Caco-2 (cell line): ENCODE data around the gene KIF26B. TPM values are rescaled to one million over a fixed set of nuclear protein-coding genes. Genes with fewer than 3 reads are reported as not detected.

ENCODE experiments used
- BruUV-seq: library from RNA; stranded (reverse); fragments of 400-500 nt; replicated peaks from 2 replicates; lab custom pipeline; 2021; lab: Mats Ljungman, UMichigan
- CTCF ChIA-PET: fragments of 300-600 bp; sonication (Branson Sonifier 250); formaldehyde crosslinking; loops from one replicate; lab custom pipeline; 2022; ENCODE audit warnings: antibody characterized with exemption; lab: Charles Lee
- POLR2A ChIA-PET: fragments of 300-600 bp; sonication (Branson Sonifier 250); formaldehyde crosslinking; loops from one replicate; lab custom pipeline; 2022; ENCODE audit warnings: antibody characterized with exemption; lab: Charles Lee
- DNase-seq, 2 experiments: peaks; one replicate each; pipeline versions ENCODE4 v3.0.0 to v3.0.0-alpha.2; 2020 to 2022
- H3K27me3 ChIP-seq: replicated peaks from 2 replicates; pipeline ENCODE4 v1.6.0; 2011; ENCODE audit warnings: low read length; ENCODE audit not compliant: control insufficient read depth, insufficient read depth
- H3K36me3 ChIP-seq: 2 replicates; pipeline ENCODE4 v1.5.1; 2011; ENCODE audit warnings: low read length; ENCODE audit not compliant: control insufficient read depth, insufficient read depth
- H3K4me1 ChIP-seq: fragments of 250-450 bp; sonication (Bioruptor Pico); 2 replicates; pipeline ENCODE4 v1.5.1; 2020; ENCODE audit warnings: mild to moderate bottlenecking
- H3K4me3 ChIP-seq: 2 replicates; pipeline ENCODE4 v1.5.1; 2011; ENCODE audit warnings: low read depth, mild to moderate bottlenecking, control low read depth, low read length
- H3K9me3 ChIP-seq: fragments of 250-450 bp; sonication (Bioruptor Pico); 2 replicates; pipeline ENCODE4 v1.5.1; 2020; ENCODE audit warnings: mild to moderate bottlenecking, moderate library complexity
- H3K27ac Mint-ChIP-seq: one replicate; pipeline ENCODE4 v1.8.0; 2022; ENCODE audit warnings: mixed read lengths; ENCODE audit not compliant: unreplicated experiment
- H3K27me3 Mint-ChIP-seq: one replicate; pipeline ENCODE4 v1.8.0; 2022; ENCODE audit warnings: mixed read lengths; ENCODE audit not compliant: insufficient read depth, unreplicated experiment
- H3K36me3 Mint-ChIP-seq: one replicate; pipeline ENCODE4 v1.8.0; 2022; ENCODE audit warnings: mild to moderate bottlenecking, mixed read lengths; ENCODE audit not compliant: insufficient read depth, unreplicated experiment
- H3K4me1 Mint-ChIP-seq: one replicate; pipeline ENCODE4 v1.8.0; 2022; ENCODE audit warnings: low read depth, mixed read lengths; ENCODE audit not compliant: unreplicated experiment
- H3K4me3 Mint-ChIP-seq: one replicate; pipeline ENCODE4 v1.8.0; 2022; ENCODE audit warnings: mild to moderate bottlenecking, moderate library complexity, mixed read lengths; ENCODE audit not compliant: unreplicated experiment
- H3K9me3 Mint-ChIP-seq: one replicate; pipeline ENCODE4 v1.8.0; 2022; ENCODE audit warnings: mixed read lengths; ENCODE audit not compliant: unreplicated experiment
- CTCF ChIP-seq, 2 experiments: fragments of 200-600 bp in 1 of 2; IDR thresholded peaks; 1 replicate in 1 of 2; 2 replicates in 1 of 2; pipeline versions ENCODE4 v1.5.1 to v1.8.0; 2011 to 2022; ENCODE audit warnings: antibody characterized with exemption in 1 of 2, control low read depth in 1 of 2, inconsistent platforms in 1 of 2, low read depth in 1 of 2, low read length in 1 of 2, mild to moderate bottlenecking in 1 of 2, moderate library complexity in 1 of 2; ENCODE audit not compliant: insufficient read depth in 1 of 2, severe bottlenecking in 1 of 2, unreplicated experiment in 1 of 2
- intact Hi-C: fragments of 100-400 bp; cut with micrococcal nuclease; formaldehyde crosslinking; loops from one replicate; pipeline ENCODE4 v1.10.0; 2022; ENCODE audit not compliant: unreplicated experiment
- total RNA-seq: library from RNA; stranded (reverse); gene quantifications from 2 replicates; pipeline ENCODE4 v1.2.3, GENCODE V29; 2022

Gene KIF26B
- total RNA-seq, 1 experiment from 2014 or later = 4.9 TPM

- peak; percentile 65 to 91 for DNase-seq
- Mint-ChIP-seq H3K4me1 (peaks cover 44% of the 10 kb centered on the region), H3K4me3 (no peak overlapping the region), H3K36me3 (no peaks in the 10 kb centered on the region), H3K27me3 (no peaks in the 10 kb centered on the region), H3K27ac (peak overlapping the region; percentile 4), H3K9me3 (no peaks in the 10 kb centered on the region)
- no TSS peak for BruUV-seq
- Histone ChIP-seq H3K36me3 (no peaks in the 10 kb centered on the region; the same call in 1 of the 2 replicates), H3K27me3 (no peaks in the 10 kb centered on the region), H3K9me3 (no peaks in the 10 kb centered on the region), H3K4me3 (no peak overlapping the region), H3K4me1 (peaks cover 60% of the 10 kb centered on the region)
- POLR2A ChIA-PET = no interaction called here
- CTCF ChIA-PET = interaction anchor here (0.5 to 1.2 kb wide), 3 partner anchors 48 to 256 kb away, joined by 3 to 5 read pairs (median 3); no protein-coding TSS in a partner anchor
- intact Hi-C loops = loop anchor here (1.0 kb wide), 1 partner anchor 11 kb away; no protein-coding TSS in a partner anchor
- TF ChIP-seq CTCF (IDR thresholded peaks at IDR 0.05; ENCODE audit: insufficient read depth in 1 of 2, low read depth in 1 of 2, low read length in 1 of 2, severe bottlenecking in 1 of 2, unreplicated experiment in 1 of 2) = no peak
These were observed 254.8 kb downstream of the KIF26B start for GRCh38 chr1:245409341-245410195.

DNA sequence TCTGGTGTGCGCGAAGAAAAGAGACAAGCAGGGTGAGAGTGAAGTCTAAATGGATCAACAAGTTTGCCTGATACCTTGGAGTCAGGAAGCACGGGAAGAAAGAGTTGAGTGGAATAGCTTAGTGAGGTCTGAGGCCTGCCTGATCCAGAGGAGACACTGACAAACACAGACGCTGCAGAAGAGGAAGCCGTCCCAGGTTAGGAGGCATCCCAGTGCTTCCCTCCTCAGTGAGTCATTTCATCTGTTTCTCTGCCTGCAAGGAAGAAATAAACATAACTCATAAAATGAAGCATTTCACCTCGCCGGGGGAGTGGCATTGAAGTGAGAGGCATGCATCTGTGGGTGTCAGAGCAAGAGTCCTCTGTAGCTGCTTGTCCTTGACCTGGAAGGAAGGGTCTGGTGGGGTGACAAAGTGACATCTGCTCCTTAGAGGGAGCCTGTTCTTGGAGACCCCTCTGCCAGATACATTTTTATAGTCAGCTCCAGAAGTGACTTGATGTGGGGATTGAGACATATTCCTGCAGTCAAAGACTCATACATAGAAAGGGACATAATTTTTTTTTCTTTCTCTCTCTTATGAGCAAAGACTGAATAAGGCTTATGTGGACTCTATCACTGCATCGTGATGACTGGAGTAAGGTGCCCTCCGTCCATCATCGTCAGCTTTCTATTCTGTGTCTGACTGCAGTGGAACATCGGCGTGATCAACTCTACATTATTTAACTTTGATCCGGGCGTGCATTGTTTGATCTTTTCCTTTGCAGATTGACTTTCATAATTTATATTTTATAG lies 256.7 kb downstream of the KIF26B start:
- no peak for DNase-seq
- no peak for TF ChIP-seq CTCF (IDR thresholded peaks at IDR 0.05; ENCODE audit: insufficient read depth in 1 of 2, low read depth in 1 of 2, low read length in 1 of 2, severe bottlenecking in 1 of 2, unreplicated experiment in 1 of 2)
- no peak overlapping the region for H3K4me3 ChIP-seq
- Mint-ChIP-seq H3K36me3 (no peaks in the 10 kb centered on the region), H3K9me3 (no peaks in the 10 kb centered on the region), H3K27ac (peak overlapping the region; percentile 4), H3K4me3 (no peak overlapping the region), H3K27me3 (no peaks in the 10 kb centered on the region), H3K4me1 (peaks cover 49% of the 10 kb centered on the region)
- H3K4me1 ChIP-seq = peaks cover 69% of the 10 kb centered on the region
- BruUV-seq = no TSS peak
- no peaks in the 10 kb centered on the region for H3K27me3 ChIP-seq
- ChIA-PET POLR2A (no interaction called here), CTCF (no interaction called here)
- H3K9me3 ChIP-seq = no peaks in the 10 kb centered on the region
- H3K36me3 ChIP-seq = no peaks in the 10 kb centered on the region; the same call in 1 of the 2 replicates
- intact Hi-C loops = no loop called here

DNA sequence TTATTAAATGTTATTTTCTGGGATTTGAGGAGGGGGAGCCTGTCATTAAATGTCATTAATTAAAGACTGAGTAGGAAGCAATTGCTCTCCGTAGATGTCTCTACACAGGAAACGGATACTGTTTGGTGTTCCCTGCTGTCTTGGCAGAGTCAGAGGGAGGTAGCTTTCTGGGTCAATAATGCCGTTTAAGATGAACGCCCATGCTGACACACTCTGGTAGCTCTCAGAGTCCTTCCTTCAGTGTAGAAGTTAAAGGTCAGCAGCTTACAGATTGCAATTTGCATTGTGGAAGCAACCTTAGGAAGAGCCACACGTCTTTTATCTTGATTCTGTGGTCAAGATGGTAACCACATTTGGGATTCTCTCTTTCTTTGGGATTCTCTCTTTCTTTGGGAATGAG lies 257.5 kb downstream of the KIF26B start:
- ChIA-PET POLR2A (no interaction called here), CTCF (no interaction called here)
- no peaks in the 10 kb centered on the region for H3K9me3 ChIP-seq
- no peak for DNase-seq
- H3K27me3 ChIP-seq = no peaks in the 10 kb centered on the region
- H3K27me3 Mint-ChIP-seq = no peaks in the 10 kb centered on the region
- no peaks in the 10 kb centered on the region for H3K9me3 Mint-ChIP-seq
- no peak overlapping the region for H3K4me3 ChIP-seq
- no peaks in the 10 kb centered on the region for H3K36me3 Mint-ChIP-seq
- peaks cover 68% of the 10 kb centered on the region for H3K4me1 ChIP-seq
- no peaks in the 10 kb centered on the region for H3K36me3 ChIP-seq
- BruUV-seq = no TSS peak
- H3K4me3 Mint-ChIP-seq = no peak overlapping the region
- H3K4me1 Mint-ChIP-seq = peaks cover 46% of the 10 kb centered on the region
- no peak overlapping the region for H3K27ac Mint-ChIP-seq
- no peak for TF ChIP-seq CTCF (IDR thresholded peaks at IDR 0.05; ENCODE audit: insufficient read depth in 1 of 2, low read depth in 1 of 2, low read length in 1 of 2, severe bottlenecking in 1 of 2, unreplicated experiment in 1 of 2)
- intact Hi-C loops = no loop called here
